HCT116 (cell line): ENCODE data around the gene NFKBIZ. TPM values are rescaled to one million over a fixed set of nuclear protein-coding genes. Genes with fewer than 3 reads are reported as not detected.

ENCODE experiments used
- ATAC-seq: fragments of 200-7000 bp; cut with Tn5 transposase; 2 replicates; pipeline ENCODE4 v1.9.1; 2020; ENCODE audit warnings: mild to moderate bottlenecking, moderate library complexity
- BruUV-seq: library from RNA; stranded (reverse); fragments of 400-500 nt; replicated peaks from 2 replicates; lab custom pipeline; 2021; lab: Mats Ljungman, UMichigan
- CTCF ChIA-PET: fragments of 300-600 bp; sonication (Branson Sonifier 250); formaldehyde crosslinking; loops from one replicate; lab custom pipeline; 2021; ENCODE audit warnings: antibody characterized with exemption; lab: Charles Lee
- POLR2A ChIA-PET: fragments of 300-600, 350-600 bp; sonication (Branson Sonifier 250); formaldehyde crosslinking; loops from one replicate; lab custom pipeline; 2021; ENCODE audit warnings: antibody characterized with exemption; lab: Charles Lee
- RAD21 ChIA-PET, 2 experiments: fragments of 300-600 bp; sonication (Branson Sonifier 250); formaldehyde crosslinking; loops; one replicate each; lab custom pipeline; 2023; ENCODE audit warnings: low total read pairs in 2 of 2; ENCODE audit not compliant: uncharacterized antibody in 2 of 2, unreplicated experiment in 2 of 2, low non-redundant PET in 1 of 2; lab: Charles Lee
- DNase-seq: peaks from one replicate; pipeline ENCODE4 v3.0.0-alpha.2; 2010; ENCODE audit warnings: low read depth, low spot score
- H2AFZ ChIP-seq: fragments of 200-600 bp; shearing (Covaris generic), sonication (generic); 2 replicates; pipeline ENCODE4 v1.6.1; 2017; ENCODE audit warnings: low read depth, mixed run types, mixed read lengths, antibody characterized with exemption, low read length; ENCODE audit not compliant: poor library complexity, severe bottlenecking
- H3K27ac ChIP-seq: 2 replicates; pipeline ENCODE4 v1.5.1; 2012; ENCODE audit warnings: low read depth, low read length
- H3K27me3 ChIP-seq: fragments of 200-600 bp; sonication (generic); 2 replicates; pipeline ENCODE4 v1.6.1; 2016; ENCODE audit warnings: mixed run types, low read length, mixed read lengths; ENCODE audit not compliant: insufficient read depth
- H3K36me3 ChIP-seq, 2 experiments: fragments of 200-500 bp in 1 of 2; fragments of 200-600 bp in 1 of 2; sonication (Bioruptor generic) in 1 of 2; sonication (generic) in 1 of 2; 2 replicates each; pipeline versions ENCODE4 v1.5.1 to v1.6.1; 2014 to 2016; ENCODE audit warnings: low read length in 2 of 2, inconsistent platforms in 1 of 2, mixed read lengths in 1 of 2, mixed run types in 1 of 2; ENCODE audit not compliant: insufficient read depth in 2 of 2, control insufficient read depth in 1 of 2
- H3K4me1 ChIP-seq, 2 experiments: fragments of 200-600 bp in 1 of 2; sonication (generic) in 1 of 2; 2 replicates each; pipeline versions ENCODE4 v1.5.1 to v1.6.1; 2012 to 2017; ENCODE audit warnings: low read length in 2 of 2, inconsistent platforms in 1 of 2, mild to moderate bottlenecking in 1 of 2, mixed read lengths in 1 of 2, mixed run types in 1 of 2, moderate library complexity in 1 of 2; ENCODE audit not compliant: insufficient read depth in 2 of 2, control insufficient read depth in 1 of 2
- H3K4me2 ChIP-seq: fragments of 200-600 bp; sonication (generic); 2 replicates; pipeline ENCODE4 v1.6.1; 2017; ENCODE audit warnings: mixed run types, low read length, mixed read lengths
- H3K4me3 ChIP-seq, 2 experiments: fragments of 200-600 bp in 1 of 2; sonication (generic) in 1 of 2; replicated peaks in 1 of 2; 2 replicates each; pipeline ENCODE4 v1.5.1; 2011 to 2016; ENCODE audit warnings: low read length in 2 of 2, control low read depth in 1 of 2, low read depth in 1 of 2, mild to moderate bottlenecking in 1 of 2, mixed read lengths in 1 of 2, mixed run types in 1 of 2
- H3K79me2 ChIP-seq: fragments of 200-600 bp; sonication (generic); 2 replicates; pipeline ENCODE4 v1.6.1; 2017; ENCODE audit warnings: mild to moderate bottlenecking, mixed run types, low read length, moderate library complexity, mixed read lengths; ENCODE audit not compliant: insufficient read depth
- H3K9ac ChIP-seq: fragments of 200-600 bp; sonication (generic); 2 replicates; pipeline ENCODE4 v1.6.1; 2016; ENCODE audit warnings: low read length, mixed read lengths
- H3K9me2 ChIP-seq: fragments of 200-600 bp; sonication (generic), shearing (Covaris generic); 2 replicates; pipeline ENCODE4 v1.6.1; 2017; ENCODE audit warnings: mixed run types, mild to moderate bottlenecking, moderate library complexity; ENCODE audit not compliant: insufficient read depth
- H3K9me3 ChIP-seq, 2 experiments: fragments of 200-500 bp in 1 of 2; fragments of 200-600 bp in 1 of 2; sonication (Bioruptor generic) in 1 of 2; sonication (generic) in 1 of 2; 2 replicates each; pipeline ENCODE4 v1.6.1; 2014 to 2017; ENCODE audit warnings: low read length in 2 of 2, mixed read lengths in 2 of 2, inconsistent platforms in 1 of 2, low read depth in 1 of 2, mild to moderate bottlenecking in 1 of 2, mixed run types in 1 of 2, moderate library complexity in 1 of 2; ENCODE audit not compliant: control insufficient read depth in 1 of 2, insufficient read depth in 1 of 2
- H4K20me1 ChIP-seq: fragments of 200-600 bp; sonication (generic), shearing (Covaris generic); 2 replicates; pipeline ENCODE4 v1.6.1; 2017; ENCODE audit warnings: mixed run types, mild to moderate bottlenecking, moderate library complexity; ENCODE audit not compliant: insufficient read depth
- CTCF ChIP-seq, 3 experiments: fragments of 200-600 bp in 1 of 3; sonication (generic) in 1 of 3; IDR thresholded peaks in 2 of 3; conservative IDR thresholded peaks in 1 of 3; 2 replicates each; pipeline ENCODE4 v1.5.1; 2012 to 2017; ENCODE audit warnings: low read depth in 2 of 3, low read length in 2 of 3, antibody characterized with exemption in 1 of 3, borderline replicate concordance in 1 of 3, control low read depth in 1 of 3, mild to moderate bottlenecking in 1 of 3, mixed read lengths in 1 of 3, mixed run types in 1 of 3, moderate library complexity in 1 of 3; ENCODE audit not compliant: insufficient read depth in 1 of 3
- EGR1 ChIP-seq: IDR thresholded peaks from 2 replicates; pipeline ENCODE4 v1.6.1; 2012; ENCODE audit warnings: low read depth
- ELF1 ChIP-seq: IDR thresholded peaks from 2 replicates; pipeline ENCODE4 v1.6.1; 2012; ENCODE audit warnings: low read depth, borderline replicate concordance
- FOSL1 ChIP-seq: IDR thresholded peaks from 2 replicates; pipeline ENCODE4 v1.6.1; 2012; ENCODE audit warnings: low read depth
- RAD21 ChIP-seq: IDR thresholded peaks from 2 replicates; pipeline ENCODE4 v1.6.1; 2012; ENCODE audit warnings: low read depth, mild to moderate bottlenecking
- SP1 ChIP-seq: IDR thresholded peaks from 2 replicates; pipeline ENCODE4 v1.6.1; 2012; ENCODE audit warnings: low read depth
- TCF7L2 ChIP-seq: IDR thresholded peaks from 2 replicates; pipeline ENCODE4 v1.7.0; 2011; ENCODE audit warnings: borderline replicate concordance, inconsistent platforms; ENCODE audit not compliant: insufficient read depth, insufficient read length; ENCODE audit errors: extremely low read depth
- ZBTB33 ChIP-seq: IDR thresholded peaks from 2 replicates; pipeline ENCODE4 v1.6.1; 2011; ENCODE audit warnings: mild to moderate bottlenecking, low read length, moderate library complexity; ENCODE audit not compliant: insufficient replicate concordance; ENCODE audit errors: extremely low read depth
- ZNF274 ChIP-seq: fragments of 200-500 bp; sonication (Bioruptor generic); IDR thresholded peaks from 2 replicates; pipeline ENCODE4 v1.6.1; 2014; ENCODE audit warnings: mild to moderate bottlenecking, low read depth, low read length, inconsistent platforms
- intact Hi-C: fragments of 100-400 bp; cut with micrococcal nuclease; formaldehyde crosslinking; loops from 2 replicates; pipeline ENCODE4 v1.10.0; 2022
- total RNA-seq: library from RNA; stranded (reverse); gene quantifications from one replicate; pipeline ENCODE4 v1.2.1, GENCODE V29; 2021; ENCODE audit not compliant: unreplicated experiment
- TF ChIP-seq, protein P1 (sequence below): IDR thresholded peaks from 2 replicates; pipeline ENCODE4 v1.6.1; 2012

Gene NFKBIZ
- total RNA-seq, 1 experiment from 2014 or later = 12.2 TPM

GRCh38 chr3:101848754-101849713 lies at the start of gene NFKBIZ (continued):
- TF ChIP-seq FOSL1 (no peak), CTCF (IDR thresholded peaks at IDR 0.05 in 2 of 3, conservative IDR thresholded peaks at IDR 0.05 in 1 of 3; ENCODE audit: borderline replicate concordance in 1 of 3, insufficient read depth in 1 of 3, low read depth in 2 of 3, low read length in 2 of 3) (no peak), ZNF274 (no peak), RAD21 (no peak)

DNA sequence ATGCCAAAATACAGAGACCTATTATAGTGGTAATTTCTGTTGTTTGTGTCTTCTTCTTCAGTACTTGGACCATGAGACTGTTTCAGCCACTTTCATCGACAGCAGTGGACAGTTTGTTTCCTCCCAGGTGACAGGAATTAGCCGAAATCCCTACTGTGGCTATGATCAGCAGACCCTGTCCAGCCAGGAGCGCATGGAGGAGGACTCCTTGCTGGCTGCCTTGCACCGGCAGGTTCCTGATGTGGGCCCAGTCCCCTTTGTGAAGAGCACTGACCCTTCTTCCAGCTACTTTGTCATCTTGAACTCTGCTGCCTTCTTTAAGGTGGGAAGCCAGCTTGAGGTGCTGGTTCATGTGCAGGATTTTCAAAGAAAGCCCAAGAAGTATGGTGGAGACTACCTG lies 48.1 kb upstream of the NFKBIZ start:
- POLR2A ChIA-PET = no interaction called here
- TF ChIP-seq ZNF274 = no peak
- TF ChIP-seq, protein P1, sequence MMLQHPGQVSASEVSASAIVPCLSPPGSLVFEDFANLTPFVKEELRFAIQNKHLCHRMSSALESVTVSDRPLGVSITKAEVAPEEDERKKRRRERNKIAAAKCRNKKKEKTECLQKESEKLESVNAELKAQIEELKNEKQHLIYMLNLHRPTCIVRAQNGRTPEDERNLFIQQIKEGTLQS = no peak
- TF ChIP-seq SP1 = no peak
- TF ChIP-seq ELF1 = no peak
- TF ChIP-seq EGR1 = no peak
- TF ChIP-seq CTCF (IDR thresholded peaks at IDR 0.05 in 2 of 3, conservative IDR thresholded peaks at IDR 0.05 in 1 of 3; ENCODE audit: borderline replicate concordance in 1 of 3, insufficient read depth in 1 of 3, low read depth in 2 of 3, low read length in 2 of 3) = no peak
- no peak for TF ChIP-seq ZBTB33
- TF ChIP-seq TCF7L2 = no peak
- no peak for TF ChIP-seq RAD21

More for the DNA sequence above, 48.1 kb upstream of the NFKBIZ start:
- intact Hi-C loops = loop anchor here (5.0 kb wide), 1 partner anchor 104 kb away; no protein-coding TSS in a partner anchor
- no peak overlapping the region for H3K9ac ChIP-seq
- H3K36me3 ChIP-seq = no peaks in the 10 kb centered on the region
- no peak overlapping the region for H2AFZ ChIP-seq
- no peak overlapping the region for H3K4me2 ChIP-seq
- no peak for ATAC-seq
- H4K20me1 ChIP-seq = no peaks in the 10 kb centered on the region
- no peaks in the 10 kb centered on the region for H3K9me3 ChIP-seq
- ChIA-PET CTCF (interaction anchor here (0.8 kb wide), 1 partner anchor 424 kb away, joined by 3 read pairs; no protein-coding TSS in a partner anchor), RAD21 (no interaction called here)
- no peaks in the 10 kb centered on the region for H3K27me3 ChIP-seq
- no peaks in the 10 kb centered on the region for H3K4me1 ChIP-seq
- BruUV-seq = no TSS peak
- no peak for DNase-seq
- H3K27ac ChIP-seq = no peak overlapping the region
- H3K79me2 ChIP-seq = no peaks in the 10 kb centered on the region
- no peak overlapping the region for H3K4me3 ChIP-seq
- no peaks in the 10 kb centered on the region for H3K9me2 ChIP-seq
